GM18861 (cell line): ENCODE data around the gene NKX2-1.

Experiments used
- ATAC-seq: cut with Tn5 transposase; IDR thresholded peaks from one replicate; pipeline ENCODE4 v1.9.1; 2021; ENCODE audit not compliant: unreplicated experiment

Gene NKX2-1

GRCh38 chr14:36518031-36518585, 1.9 kb downstream of the NKX2-1 start:
- no peak for ATAC-seq

GRCh38 chr14:36517242-36518030, 2.6 kb downstream of the NKX2-1 start:
- no peak for ATAC-seq

- no peak for ATAC-seq
Measured at GRCh38 chr14:36516719-36517241, 3.3 kb downstream of the NKX2-1 start.

- no peak for ATAC-seq
Measured at GRCh38 chr14:36515896-36516718, 3.9 kb downstream of the NKX2-1 start.

- no peak for ATAC-seq
Measured at GRCh38 chr14:36515105-36515593, 4.9 kb downstream of the NKX2-1 start.

- ATAC-seq: no peak
Measured at GRCh38 chr14:36514278-36515104, 5.5 kb downstream of the NKX2-1 start.

- no peak for ATAC-seq
Measured at GRCh38 chr14:36513451-36514277, 6.4 kb downstream of the NKX2-1 start.

- ATAC-seq: no peak
Measured at GRCh38 chr14:36513012-36513420, 7.0 kb downstream of the NKX2-1 start.

GRCh38 chr14:36512585-36513003, 7.4 kb downstream of the NKX2-1 start:
- no peak for ATAC-seq

GRCh38 chr14:36511981-36512584, 7.9 kb downstream of the NKX2-1 start:
- no peak for ATAC-seq

- no peak for ATAC-seq
Measured at GRCh38 chr14:36510874-36511273, 9.2 kb downstream of the NKX2-1 start.

- ATAC-seq: no peak
Measured at GRCh38 chr14:36510078-36510799, 9.8 kb downstream of the NKX2-1 start.

GRCh38 chr14:36509069-36509917, 10.7 kb downstream of the NKX2-1 start:
- no peak for ATAC-seq

- no peak for ATAC-seq
Measured at GRCh38 chr14:36508418-36509068, 11.5 kb downstream of the NKX2-1 start.

GRCh38 chr14:36507847-36508417, 12.1 kb downstream of the NKX2-1 start:
- no peak for ATAC-seq

- no peak for ATAC-seq
Measured at GRCh38 chr14:36506732-36507614, 13.1 kb downstream of the NKX2-1 start.
